Measurements from ENCODE around the gene PTPRA. TPM values are rescaled to one million over a fixed set of nuclear protein-coding genes. Genes with fewer than 3 reads are reported as not detected.
A peak's percentile ranks its signal among the peaks of the same experiment; 100 is the strongest.

The PTPRA gene
- total and polyA plus RNA-seq, 2 of the 13 experiments (the other 11 are each of a cell fraction or from before 2014, with no cell fraction given), result 47.2 to 127 TPM

GRCh38 chr20:3082306-3082951, 209.1 kb downstream of the PTPRA start (continued):
- no peak for TF ChIP-seq ARID4A (CRISPR knock-in tag; IDR thresholded peaks at IDR 0.05; ENCODE audit: borderline replicate concordance)
- TF ChIP-seq PATZ1 (CRISPR knock-in tag; IDR thresholded peaks at IDR 0.05), result no peak
- TF ChIP-seq, protein P1, sequence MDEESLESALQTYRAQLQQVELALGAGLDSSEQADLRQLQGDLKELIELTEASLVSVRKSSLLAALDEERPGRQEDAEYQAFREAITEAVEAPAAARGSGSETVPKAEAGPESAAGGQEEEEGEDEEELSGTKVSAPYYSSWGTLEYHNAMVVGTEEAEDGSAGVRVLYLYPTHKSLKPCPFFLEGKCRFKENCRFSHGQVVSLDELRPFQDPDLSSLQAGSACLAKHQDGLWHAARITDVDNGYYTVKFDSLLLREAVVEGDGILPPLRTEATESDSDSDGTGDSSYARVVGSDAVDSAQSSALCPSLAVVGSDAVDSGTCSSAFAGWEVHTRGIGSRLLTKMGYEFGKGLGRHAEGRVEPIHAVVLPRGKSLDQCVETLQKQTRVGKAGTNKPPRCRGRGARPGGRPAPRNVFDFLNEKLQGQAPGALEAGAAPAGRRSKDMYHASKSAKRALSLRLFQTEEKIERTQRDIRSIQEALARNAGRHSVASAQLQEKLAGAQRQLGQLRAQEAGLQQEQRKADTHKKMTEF (CRISPR knock-in tag; IDR thresholded peaks at IDR 0.05), result no peak
- no peak for TF ChIP-seq TCF7 (IDR thresholded peaks at IDR 0.05; ENCODE audit: low read depth)
- 0 out of 2 replicates have a peak, but pooled peaks have one; percentile 22 for TF ChIP-seq ZNF768 (CRISPR knock-in tag; IDR thresholded peaks at IDR 0.05)
- TF ChIP-seq PRDM15 (CRISPR knock-in tag; IDR thresholded peaks at IDR 0.05), result no peak
- TF ChIP-seq ZNF777 (CRISPR knock-in tag; IDR thresholded peaks at IDR 0.05), result peak; percentile 69
- no peak for TF ChIP-seq FIP1L1 (IDR thresholded peaks at IDR 0.05; ENCODE audit: borderline replicate concordance, insufficient read depth, low read depth, low read length)
- no peak for TF ChIP-seq AHR (CRISPR knock-in tag; IDR thresholded peaks at IDR 0.05)
- no peak for TF ChIP-seq DNMT3B (CRISPR knock-in tag; conservative IDR thresholded peaks at IDR 0.05)
